ENCODE data around the gene PTCD2.

PTCD2 gene

DNA sequence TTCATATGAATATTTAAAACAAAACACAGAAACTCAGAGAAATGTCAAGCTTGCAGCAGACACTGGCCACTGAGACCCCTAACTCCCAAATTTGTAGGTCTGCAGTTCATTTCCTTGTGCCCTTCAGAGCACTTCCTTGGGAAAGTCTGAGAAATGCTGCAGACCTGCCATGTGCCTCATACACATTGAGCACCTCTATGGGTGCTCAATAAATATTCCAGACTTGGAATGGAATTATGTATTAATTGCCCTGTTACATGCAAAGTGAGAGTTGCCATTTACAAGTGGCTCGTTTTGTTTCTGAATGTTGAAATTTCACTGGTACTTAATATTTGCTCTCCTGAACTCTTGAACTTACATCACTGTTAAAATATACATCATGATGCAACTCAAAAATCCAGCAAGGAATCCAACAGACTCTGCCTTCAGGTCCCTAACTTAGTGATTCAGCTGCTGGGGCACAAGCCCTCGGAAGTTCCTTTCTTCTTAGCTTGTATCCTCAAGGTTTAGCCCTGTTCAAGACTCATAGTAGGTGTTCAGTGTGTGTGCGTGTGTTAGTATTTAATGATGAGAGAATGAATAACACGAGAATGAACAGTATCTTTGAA, 90.6 kb downstream of the PTCD2 start:
- TF ChIP-seq TOX (CRISPR knock-in tag; IDR thresholded peaks at IDR 0.05; ENCODE audit: borderline replicate concordance): no peak
- no peak for TF ChIP-seq PPARA (CRISPR knock-in tag; IDR thresholded peaks at IDR 0.05; ENCODE audit: borderline replicate concordance)
- TF ChIP-seq RARB (CRISPR knock-in tag; IDR thresholded peaks at IDR 0.05): no peak
- no peak for TF ChIP-seq ZNF565 (CRISPR knock-in tag; conservative IDR thresholded peaks at IDR 0.05; ENCODE audit: low read depth)
- no peak for TF ChIP-seq TCF4 (CRISPR knock-in tag; IDR thresholded peaks at IDR 0.05; ENCODE audit: borderline replicate concordance)
- TF ChIP-seq, protein P1, sequence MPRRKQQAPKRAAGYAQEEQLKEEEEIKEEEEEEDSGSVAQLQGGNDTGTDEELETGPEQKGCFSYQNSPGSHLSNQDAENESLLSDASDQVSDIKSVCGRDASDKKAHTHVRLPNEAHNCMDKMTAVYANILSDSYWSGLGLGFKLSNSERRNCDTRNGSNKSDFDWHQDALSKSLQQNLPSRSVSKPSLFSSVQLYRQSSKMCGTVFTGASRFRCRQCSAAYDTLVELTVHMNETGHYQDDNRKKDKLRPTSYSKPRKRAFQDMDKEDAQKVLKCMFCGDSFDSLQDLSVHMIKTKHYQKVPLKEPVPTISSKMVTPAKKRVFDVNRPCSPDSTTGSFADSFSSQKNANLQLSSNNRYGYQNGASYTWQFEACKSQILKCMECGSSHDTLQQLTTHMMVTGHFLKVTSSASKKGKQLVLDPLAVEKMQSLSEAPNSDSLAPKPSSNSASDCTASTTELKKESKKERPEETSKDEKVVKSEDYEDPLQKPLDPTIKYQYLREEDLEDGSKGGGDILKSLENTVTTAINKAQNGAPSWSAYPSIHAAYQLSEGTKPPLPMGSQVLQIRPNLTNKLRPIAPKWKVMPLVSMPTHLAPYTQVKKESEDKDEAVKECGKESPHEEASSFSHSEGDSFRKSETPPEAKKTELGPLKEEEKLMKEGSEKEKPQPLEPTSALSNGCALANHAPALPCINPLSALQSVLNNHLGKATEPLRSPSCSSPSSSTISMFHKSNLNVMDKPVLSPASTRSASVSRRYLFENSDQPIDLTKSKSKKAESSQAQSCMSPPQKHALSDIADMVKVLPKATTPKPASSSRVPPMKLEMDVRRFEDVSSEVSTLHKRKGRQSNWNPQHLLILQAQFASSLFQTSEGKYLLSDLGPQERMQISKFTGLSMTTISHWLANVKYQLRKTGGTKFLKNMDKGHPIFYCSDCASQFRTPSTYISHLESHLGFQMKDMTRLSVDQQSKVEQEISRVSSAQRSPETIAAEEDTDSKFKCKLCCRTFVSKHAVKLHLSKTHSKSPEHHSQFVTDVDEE (CRISPR knock-in tag; IDR thresholded peaks at IDR 0.05): no peak
- no peak for TF ChIP-seq OSR1 (CRISPR knock-in tag; IDR thresholded peaks at IDR 0.05)
- no peak for ATAC-seq

DNA sequence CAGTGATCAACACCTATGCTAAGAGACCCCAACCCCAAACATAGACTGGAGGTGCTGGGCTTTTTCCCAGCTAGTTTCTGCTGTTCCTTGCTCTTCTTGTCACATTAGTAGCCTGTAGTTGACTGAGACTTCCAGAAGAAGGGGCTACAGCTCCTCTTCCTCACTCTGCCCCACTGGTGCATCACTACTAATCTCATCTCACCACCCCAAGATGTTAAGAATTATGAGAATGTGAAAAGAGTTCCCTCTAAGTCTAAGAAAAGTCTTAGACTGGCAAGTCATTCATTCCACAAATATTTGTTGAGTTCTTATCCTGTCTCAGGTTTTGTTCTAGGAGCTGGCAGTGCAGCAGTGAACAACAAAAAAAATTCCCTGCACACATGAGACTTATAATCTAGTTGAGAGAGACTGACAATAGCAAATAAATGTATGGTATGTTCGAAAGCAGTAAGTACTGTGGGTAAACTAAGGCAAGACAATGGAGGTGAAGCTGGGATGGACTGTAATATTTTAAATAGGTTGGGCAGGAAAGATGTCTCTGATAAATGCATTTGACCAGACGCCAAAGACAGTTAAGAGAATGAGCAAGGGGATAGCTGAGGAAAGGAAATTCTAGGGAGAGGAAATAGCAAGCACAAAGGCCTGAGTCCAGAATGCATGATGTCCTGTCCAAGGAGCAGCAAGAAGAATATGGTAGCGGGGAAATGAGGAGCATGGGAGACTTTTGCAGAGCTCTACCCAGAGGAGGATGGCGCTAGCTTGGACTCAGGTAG, 92.3 kb downstream of the PTCD2 start:
- peak; percentile 89 for ATAC-seq
- TF ChIP-seq ZNF565 (CRISPR knock-in tag; conservative IDR thresholded peaks at IDR 0.05; ENCODE audit: low read depth) (no peak), ZC3H10 (CRISPR knock-in tag; IDR thresholded peaks at IDR 0.05) (no peak), ISL1 (CRISPR knock-in tag; IDR thresholded peaks at IDR 0.05) (no peak), BACH2 (CRISPR knock-in tag; IDR thresholded peaks at IDR 0.05; ENCODE audit: borderline replicate concordance) (no peak), ESRRG (CRISPR knock-in tag; IDR thresholded peaks at IDR 0.05) (no peak), ZFP30 (CRISPR knock-in tag; IDR thresholded peaks at IDR 0.05) (no peak), OSR1 (CRISPR knock-in tag; IDR thresholded peaks at IDR 0.05) (no peak), TCF4 (CRISPR knock-in tag; IDR thresholded peaks at IDR 0.05; ENCODE audit: borderline replicate concordance) (no peak), SNAI2 (CRISPR knock-in tag; IDR thresholded peaks at IDR 0.05) (no peak), ZNF70 (CRISPR knock-in tag; IDR thresholded peaks at IDR 0.05) (no peak), GLIS3 (CRISPR knock-in tag; IDR thresholded peaks at IDR 0.05) (no peak), TOX (CRISPR knock-in tag; IDR thresholded peaks at IDR 0.05; ENCODE audit: borderline replicate concordance) (no peak), ZFP3 (CRISPR knock-in tag; IDR thresholded peaks at IDR 0.05) (no peak), CSDC2 (CRISPR knock-in tag; IDR thresholded peaks at IDR 0.05) (no peak)
- TF ChIP-seq, protein P2, sequence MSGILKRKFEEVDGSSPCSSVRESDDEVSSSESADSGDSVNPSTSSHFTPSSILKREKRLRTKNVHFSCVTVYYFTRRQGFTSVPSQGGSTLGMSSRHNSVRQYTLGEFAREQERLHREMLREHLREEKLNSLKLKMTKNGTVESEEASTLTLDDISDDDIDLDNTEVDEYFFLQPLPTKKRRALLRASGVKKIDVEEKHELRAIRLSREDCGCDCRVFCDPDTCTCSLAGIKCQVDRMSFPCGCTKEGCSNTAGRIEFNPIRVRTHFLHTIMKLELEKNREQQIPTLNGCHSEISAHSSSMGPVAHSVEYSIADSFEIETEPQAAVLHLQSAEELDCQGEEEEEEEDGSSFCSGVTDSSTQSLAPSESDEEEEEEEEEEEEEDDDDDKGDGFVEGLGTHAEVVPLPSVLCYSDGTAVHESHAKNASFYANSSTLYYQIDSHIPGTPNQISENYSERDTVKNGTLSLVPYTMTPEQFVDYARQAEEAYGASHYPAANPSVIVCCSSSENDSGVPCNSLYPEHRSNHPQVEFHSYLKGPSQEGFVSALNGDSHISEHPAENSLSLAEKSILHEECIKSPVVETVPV (CRISPR knock-in tag; IDR thresholded peaks at IDR 0.05): no peak
- TF ChIP-seq, protein P3, sequence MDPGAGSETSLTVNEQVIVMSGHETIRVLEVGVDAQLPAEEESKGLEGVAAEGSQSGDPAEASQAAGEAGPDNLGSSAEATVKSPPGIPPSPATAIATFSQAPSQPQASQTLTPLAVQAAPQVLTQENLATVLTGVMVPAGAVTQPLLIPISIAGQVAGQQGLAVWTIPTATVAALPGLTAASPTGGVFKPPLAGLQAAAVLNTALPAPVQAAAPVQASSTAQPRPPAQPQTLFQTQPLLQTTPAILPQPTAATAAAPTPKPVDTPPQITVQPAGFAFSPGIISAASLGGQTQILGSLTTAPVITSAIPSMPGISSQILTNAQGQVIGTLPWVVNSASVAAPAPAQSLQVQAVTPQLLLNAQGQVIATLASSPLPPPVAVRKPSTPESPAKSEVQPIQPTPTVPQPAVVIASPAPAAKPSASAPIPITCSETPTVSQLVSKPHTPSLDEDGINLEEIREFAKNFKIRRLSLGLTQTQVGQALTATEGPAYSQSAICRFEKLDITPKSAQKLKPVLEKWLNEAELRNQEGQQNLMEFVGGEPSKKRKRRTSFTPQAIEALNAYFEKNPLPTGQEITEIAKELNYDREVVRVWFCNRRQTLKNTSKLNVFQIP (CRISPR knock-in tag; IDR thresholded peaks at IDR 0.05; ENCODE audit: borderline replicate concordance, low read depth): no peak
- TF ChIP-seq, protein P1 (CRISPR knock-in tag; IDR thresholded peaks at IDR 0.05): no peak
- TF ChIP-seq, protein P4, sequence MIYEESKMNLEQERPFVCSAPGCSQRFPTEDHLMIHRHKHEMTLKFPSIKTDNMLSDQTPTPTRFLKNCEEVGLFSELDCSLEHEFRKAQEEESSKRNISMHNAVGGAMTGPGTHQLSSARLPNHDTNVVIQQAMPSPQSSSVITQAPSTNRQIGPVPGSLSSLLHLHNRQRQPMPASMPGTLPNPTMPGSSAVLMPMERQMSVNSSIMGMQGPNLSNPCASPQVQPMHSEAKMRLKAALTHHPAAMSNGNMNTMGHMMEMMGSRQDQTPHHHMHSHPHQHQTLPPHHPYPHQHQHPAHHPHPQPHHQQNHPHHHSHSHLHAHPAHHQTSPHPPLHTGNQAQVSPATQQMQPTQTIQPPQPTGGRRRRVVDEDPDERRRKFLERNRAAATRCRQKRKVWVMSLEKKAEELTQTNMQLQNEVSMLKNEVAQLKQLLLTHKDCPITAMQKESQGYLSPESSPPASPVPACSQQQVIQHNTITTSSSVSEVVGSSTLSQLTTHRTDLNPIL (CRISPR knock-in tag; IDR thresholded peaks at IDR 0.05; ENCODE audit: low read depth): no peak
